Skeletal muscle cell (primary cell): ENCODE measurements around the gene FCN2.

Source experiments
- DNase-seq: peaks from one replicate; pipeline ENCODE4 v3.0.0-alpha.2; 2010; ENCODE audit warnings: low read depth
- H3K4me3 ChIP-seq: 2 replicates; pipeline ENCODE4 v1.5.1; 2011; ENCODE audit warnings: low read depth, mild to moderate bottlenecking, control low read depth, low read length, moderate library complexity

FCN2 gene

GRCh38 chr9:134880484-134881312 is at the start of gene FCN2:
FCN2 (plus strand) TSS chr9:134880810; CDS start chr9:134880822, 12 bp downstream.
- DNase-seq: no peak
- H3K4me3 ChIP-seq: no peak within 1 kb of the TSS

GRCh38 chr9:134830926-134831720 is 49.5 kb upstream of the FCN2 start:
- DNase-seq: no peak
- H3K4me3 ChIP-seq: no peak overlapping the region

- DNase-seq: no peak
- H3K4me3 ChIP-seq: no peak overlapping the region
Observed at GRCh38 chr9:134832471-134832870, 48.1 kb upstream of the FCN2 start.

- H3K4me3 ChIP-seq: no peak overlapping the region
- DNase-seq: no peak
Observed at GRCh38 chr9:134833294-134833880, 47.2 kb upstream of the FCN2 start.

- no peak for DNase-seq
- no peak overlapping the region for H3K4me3 ChIP-seq
Observed at GRCh38 chr9:134834217-134834956, 46.2 kb upstream of the FCN2 start.

- no peak overlapping the region for H3K4me3 ChIP-seq
- DNase-seq: no peak
Observed at GRCh38 chr9:134834957-134835419, 45.6 kb upstream of the FCN2 start.

- H3K4me3 ChIP-seq: no peak overlapping the region
- no peak for DNase-seq
Observed at GRCh38 chr9:134835448-134835847, 45.2 kb upstream of the FCN2 start.

- no peak overlapping the region for H3K4me3 ChIP-seq
- no peak for DNase-seq
Observed at GRCh38 chr9:134835987-134836386, 44.6 kb upstream of the FCN2 start.

GRCh38 chr9:134836406-134836970 is 44.1 kb upstream of the FCN2 start:
- no peak overlapping the region for H3K4me3 ChIP-seq
- no peak for DNase-seq

- H3K4me3 ChIP-seq: no peak overlapping the region
- no peak for DNase-seq
Observed at GRCh38 chr9:134837529-134837928, 43.1 kb upstream of the FCN2 start.

GRCh38 chr9:134838651-134839454 is 41.8 kb upstream of the FCN2 start:
- no peak overlapping the region for H3K4me3 ChIP-seq
- no peak for DNase-seq

- no peak for DNase-seq
- H3K4me3 ChIP-seq: no peak overlapping the region
Observed at GRCh38 chr9:134839455-134840125, 41.0 kb upstream of the FCN2 start.

- no peak overlapping the region for H3K4me3 ChIP-seq
- no peak for DNase-seq
Observed at GRCh38 chr9:134840511-134840910, 40.1 kb upstream of the FCN2 start.

- H3K4me3 ChIP-seq: no peak overlapping the region
- no peak for DNase-seq
Observed at GRCh38 chr9:134841180-134841904, 39.3 kb upstream of the FCN2 start.

GRCh38 chr9:134842321-134842720 is 38.3 kb upstream of the FCN2 start:
- DNase-seq: no peak
- H3K4me3 ChIP-seq: no peak overlapping the region

GRCh38 chr9:134843740-134844139 is 36.9 kb upstream of the FCN2 start:
- no peak for DNase-seq
- no peak overlapping the region for H3K4me3 ChIP-seq

- H3K4me3 ChIP-seq: no peak overlapping the region
- no peak for DNase-seq
Observed at GRCh38 chr9:134844821-134845220, 35.8 kb upstream of the FCN2 start.
